ENCODE measurements around the gene RIMBP2.
A peak's percentile ranks its signal among the peaks of the same experiment; 100 is the strongest.

The RIMBP2 gene

DNA sequence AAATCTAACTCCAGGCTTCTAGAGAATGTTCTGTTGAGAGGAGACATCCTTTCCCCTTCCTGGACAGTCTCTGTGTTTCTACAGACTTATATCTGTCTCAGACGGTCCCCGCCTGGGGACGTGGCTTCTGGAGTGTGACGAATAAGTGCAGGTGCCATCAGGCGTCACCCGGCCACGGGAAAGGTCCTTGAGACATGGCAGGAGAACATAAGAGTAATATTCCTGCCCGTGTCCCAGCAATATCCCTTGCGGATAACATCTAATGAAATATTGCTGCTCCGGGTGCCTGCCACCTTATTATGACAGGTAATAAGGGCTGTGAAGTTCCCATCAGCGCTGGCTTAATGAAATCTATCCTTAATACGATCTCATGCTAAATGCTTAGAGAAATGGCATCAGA lies 238.8 kb downstream of the RIMBP2 start:
- no peak for DNase-seq

DNA sequence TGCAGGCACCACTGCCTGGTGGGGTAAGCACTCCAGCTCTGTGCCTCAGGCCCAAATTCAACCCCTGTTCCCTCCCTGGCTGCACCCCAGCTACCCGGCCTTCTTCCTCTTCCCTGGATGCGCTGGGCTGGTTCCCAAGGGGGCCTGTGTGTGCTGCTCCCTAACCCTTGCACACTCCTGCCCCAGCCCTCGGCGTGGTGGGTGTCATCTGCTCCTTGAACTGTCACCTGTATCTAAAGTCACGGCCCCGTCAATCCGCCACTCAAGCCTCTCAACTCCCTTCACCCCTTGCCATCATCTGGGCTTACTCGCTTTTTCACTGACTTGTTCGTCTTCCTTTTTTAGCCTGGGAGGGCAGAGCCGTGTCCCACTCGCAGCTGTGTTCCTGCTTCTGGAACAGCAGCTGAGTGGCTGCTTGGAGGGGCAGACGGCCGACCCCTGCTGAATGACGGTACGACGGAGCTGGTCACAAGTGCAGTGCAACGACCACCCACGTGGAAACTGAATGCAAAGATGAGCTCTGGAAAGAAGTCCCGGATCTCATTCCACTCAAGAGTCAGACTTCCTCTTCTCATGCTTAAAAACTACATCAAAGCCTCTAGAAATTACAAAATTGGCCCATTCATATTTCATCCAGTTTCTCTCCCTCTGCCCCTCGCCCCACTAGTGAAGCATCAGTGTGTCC lies 239.5 kb downstream of the RIMBP2 start:
- DNase-seq, result no peak

DNA sequence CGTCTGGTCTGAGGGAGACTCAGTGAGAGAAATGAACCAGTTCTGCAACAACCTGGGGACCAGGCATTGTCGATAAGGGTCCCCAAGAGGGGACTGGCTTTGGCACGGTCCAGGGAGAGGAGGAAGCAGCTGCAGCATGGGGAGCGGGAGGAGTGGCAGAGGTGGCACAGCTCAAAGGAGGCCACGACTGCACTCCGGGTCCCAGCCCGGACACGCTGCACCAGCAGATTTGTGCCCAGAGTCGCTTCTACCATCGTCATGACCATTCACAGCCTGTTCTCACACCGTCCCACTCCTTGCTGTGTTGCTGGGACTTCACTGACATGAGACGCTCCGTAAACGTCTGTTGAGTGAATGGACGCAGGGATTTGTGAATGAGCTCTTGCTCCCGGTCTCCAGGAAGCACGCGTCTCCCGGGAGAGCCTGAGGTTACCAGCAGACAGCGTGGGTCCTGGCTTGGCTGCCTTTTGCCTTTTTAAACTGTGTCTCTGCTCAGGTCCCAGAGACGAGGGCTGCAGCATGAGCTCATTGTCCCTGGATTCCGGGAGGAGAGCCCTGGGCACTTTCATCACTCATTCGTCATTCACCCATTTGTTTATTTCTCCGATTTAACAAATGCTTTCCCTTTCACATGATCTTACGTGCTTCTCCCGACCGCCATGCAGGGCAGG lies 241.4 kb downstream of the RIMBP2 start:
- DNase-seq, result peak; percentile 28

DNA sequence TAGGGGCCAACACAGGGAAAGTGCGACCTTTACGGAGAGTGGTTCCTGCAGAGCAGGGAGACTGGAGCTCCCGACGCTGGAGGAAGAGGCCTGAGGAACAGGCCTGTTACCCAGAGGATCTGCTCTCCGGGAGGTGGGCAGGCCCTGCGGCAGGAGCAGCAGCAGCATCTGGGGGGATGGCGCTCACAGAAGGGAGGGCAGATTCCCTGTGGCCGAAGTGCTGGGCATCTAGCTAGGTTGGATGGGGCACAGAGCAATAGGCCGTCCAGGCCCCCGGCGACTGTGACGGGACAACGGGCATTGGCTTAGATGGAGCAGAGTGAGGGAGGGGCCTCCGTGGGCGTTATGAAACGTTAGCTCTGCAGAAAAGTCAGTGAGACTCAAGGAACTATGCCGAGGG lies 242.8 kb downstream of the RIMBP2 start:
- DNase-seq, result no peak

DNA sequence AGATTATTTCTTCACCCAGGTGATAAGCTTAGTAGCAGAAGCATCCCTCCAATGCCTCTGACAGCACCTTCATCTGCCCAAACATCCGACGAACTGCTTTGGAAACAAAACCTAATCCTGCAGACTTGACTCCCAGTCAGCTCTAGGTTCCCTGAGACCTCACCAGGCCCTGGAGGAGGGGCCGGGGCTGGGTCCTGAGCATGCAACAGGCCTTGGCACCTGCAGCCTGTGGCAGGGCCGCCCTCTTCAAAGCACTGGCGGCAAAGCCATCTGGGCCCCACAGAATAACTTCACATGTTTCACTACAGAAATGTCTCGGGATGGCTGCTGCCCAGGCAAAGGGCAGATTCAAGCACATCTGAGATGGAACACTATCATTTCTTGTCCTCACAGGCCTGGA lies 245.1 kb downstream of the RIMBP2 start:
- DNase-seq, result no peak

DNA sequence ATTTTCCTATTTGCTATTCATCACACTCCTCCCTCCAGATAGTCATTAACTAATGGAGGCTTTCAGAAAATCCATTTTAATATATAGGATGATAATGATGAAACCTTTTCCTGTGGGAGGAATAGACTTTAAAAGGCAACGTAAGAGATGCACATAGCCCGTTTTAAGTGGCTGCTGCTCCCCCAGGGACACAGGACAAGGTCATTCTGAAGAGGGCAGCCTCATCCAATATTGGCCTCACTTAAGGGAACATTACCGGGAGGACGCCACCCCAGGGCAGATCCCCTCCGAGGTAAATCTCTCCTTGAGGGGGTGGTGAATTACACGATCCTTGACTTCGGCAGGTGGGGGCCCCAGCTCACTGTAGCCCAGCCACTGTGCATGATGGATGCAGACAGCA lies 246.5 kb downstream of the RIMBP2 start:
- DNase-seq, result no peak

DNA sequence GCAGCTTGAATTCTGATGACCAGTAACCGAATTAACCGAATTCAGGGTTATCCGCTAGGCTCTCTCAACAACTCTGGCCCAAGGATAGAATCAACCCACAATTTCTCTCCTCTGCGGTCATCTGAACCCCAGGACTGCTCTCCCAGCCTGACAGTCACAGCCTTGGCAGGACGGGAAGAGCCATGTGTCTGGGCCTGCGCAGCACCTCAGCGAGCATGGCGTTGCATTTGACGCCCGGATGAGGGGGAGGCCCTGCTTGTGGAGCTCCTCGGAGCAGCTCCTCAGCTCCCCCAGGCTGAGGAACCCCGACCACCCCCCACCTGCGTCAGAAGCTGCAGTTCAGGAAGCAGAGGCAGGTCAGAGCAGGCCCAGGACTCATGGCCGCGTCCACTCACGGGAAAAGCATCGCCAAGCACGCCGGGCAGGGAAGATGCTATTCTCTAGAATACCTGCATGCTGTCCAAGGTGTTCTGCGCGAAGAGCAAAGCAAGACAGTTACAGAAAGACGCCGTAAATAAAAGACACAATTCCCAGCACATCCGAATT lies 247.3 kb downstream of the RIMBP2 start:
- no peak for DNase-seq

DNA sequence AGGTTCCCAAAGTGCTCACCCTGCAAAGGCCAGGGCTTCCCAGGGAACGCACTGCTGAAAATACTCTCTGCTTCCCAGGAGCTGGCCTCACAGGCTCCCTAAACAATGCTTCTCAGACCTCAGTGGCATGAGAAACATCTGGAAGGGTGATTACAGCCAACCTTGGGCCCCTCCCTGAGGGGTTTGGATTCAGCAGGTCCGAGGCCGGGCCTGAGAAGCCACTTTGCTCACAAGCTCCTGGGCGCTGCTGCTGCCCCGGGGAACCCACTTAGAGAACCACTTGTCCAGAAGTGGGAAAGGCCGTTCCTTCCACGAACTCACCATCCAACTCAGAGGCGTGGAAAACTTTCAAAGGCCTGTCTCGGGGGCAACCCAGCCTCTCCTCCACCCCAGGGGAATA lies 247.9 kb downstream of the RIMBP2 start:
- no peak for DNase-seq

DNA sequence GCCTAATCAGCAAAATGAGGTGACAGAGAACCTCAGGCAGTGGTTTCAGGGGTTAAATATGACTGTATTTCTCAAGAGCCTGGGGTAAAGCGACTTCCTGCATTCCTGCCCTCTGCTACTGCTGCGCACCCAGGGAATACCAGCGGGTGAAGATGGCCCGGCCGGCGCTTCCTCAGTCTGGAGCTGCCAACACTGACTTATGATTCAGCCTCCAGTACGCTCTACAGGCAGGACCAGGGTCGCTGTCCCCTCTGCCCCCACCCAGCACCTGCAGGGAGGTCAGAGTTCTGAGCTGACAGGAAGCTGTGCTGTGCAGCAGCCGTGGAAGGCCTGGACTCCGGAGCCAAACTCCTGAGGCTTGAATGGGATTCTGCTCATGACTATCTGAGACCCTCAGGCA lies 250.5 kb downstream of the RIMBP2 start:
- DNase-seq, result no peak

DNA sequence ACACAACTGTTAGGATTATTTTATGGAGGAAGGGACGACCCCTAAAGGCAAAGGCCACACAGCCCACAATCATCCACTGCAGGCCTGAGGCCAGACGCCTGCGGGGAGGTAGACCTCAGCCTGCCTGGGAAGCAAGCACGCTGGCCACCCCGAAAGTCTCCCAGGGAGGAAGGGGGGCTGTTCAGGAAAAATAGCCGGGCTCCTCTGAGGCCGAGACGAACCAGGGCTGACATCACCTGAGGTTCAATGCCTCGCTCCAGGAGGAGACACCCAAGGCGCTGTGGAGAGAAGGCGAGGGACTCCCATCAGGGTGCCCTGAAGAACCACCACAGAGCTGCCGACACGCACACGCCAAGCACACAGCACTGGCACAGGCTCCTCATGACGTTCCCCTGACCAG lies 251.1 kb downstream of the RIMBP2 start:
- DNase-seq, result no peak

DNA sequence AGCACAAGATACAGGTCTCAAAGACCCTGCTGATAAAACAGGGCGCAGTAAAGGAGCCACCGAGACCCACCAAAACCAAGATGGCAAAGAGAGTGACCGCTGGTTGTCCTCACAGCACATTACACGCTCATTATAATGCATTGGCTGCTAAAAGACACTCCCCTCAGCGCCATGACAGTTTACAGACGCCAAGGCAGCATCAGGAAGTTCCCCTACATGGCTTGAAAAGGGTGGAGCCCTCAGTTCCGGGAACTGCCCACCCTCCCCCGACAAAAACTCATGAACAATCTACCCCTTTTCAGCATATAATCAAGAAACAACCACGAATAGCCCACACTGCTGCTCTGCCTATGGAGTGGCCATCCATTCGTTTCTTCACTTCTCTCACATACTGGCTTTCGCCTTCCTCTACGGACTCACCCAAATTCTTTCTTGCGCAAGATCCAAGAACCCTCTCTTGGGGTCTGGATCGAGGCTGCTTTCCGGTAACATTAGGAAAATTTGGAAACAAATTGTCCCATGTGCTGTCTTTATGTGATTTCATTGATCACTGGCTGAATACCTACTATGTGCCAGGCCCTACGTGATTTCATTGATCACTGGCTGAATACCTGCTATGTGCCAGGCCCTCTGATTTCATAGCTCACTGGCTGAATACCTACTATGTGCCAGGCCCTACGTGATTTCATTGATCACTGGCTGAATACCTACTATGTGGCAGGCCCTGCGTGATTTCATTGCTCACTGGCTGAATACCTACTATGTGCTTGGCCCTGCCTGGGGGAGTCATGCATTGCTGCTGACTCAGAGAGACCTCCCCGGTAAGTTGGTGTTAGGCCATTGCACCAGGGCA lies 252.1 kb downstream of the RIMBP2 start:
- no peak for DNase-seq

DNA sequence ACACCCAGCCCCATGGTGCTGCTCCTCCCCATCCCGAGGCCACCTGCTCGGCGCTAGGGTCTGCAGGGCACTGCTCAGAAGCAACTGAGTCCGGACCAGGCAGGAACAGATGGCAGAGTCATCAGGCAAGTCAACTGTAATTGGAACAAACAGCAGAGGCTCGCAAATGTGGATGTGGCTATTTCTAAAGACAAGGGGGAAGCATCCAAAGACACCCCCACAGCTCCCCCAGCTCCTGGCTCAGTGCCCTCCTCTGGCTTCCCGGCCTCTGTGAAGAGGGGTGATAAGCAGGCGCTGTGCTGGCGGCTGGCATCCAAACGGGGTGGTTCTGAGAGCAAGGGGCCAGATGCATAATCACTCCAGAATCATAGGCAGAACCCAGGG lies 252.8 kb downstream of the RIMBP2 start:
- peak; percentile 37 for DNase-seq

DNA sequence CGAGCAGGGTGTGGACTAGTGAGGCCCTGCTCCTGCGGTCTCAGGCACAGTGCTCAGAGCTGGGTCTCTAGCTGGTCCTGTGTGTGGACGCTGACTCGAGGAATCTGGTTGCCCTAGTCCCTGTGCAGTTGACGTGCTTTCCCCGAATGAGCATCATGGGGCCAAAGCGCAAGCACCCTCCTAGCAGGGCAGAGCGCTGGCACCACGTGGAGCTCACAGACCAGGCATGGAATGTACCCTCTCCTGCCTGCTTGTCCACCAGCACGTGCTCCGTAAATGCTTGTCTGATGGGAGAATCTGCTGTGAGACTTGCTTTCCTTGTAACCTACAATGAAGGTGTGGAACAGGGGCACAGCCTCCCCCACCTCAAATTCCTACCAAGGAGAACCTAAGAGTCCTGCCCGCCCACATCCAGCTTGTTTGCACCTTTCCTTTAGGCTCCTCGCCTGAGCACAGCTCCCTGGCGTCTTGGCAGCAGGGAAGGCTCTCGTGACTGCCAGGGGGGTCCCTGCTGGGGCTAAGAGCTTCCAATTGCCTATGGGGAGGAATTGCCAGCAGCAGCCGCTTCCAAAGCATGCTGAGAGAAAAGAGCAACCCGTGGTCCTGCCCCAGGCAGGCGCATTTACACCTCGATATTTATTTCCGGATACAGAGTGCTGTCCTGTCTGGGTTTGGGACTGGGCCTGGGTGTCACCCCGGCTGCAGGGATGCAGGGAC lies 253.4 kb downstream of the RIMBP2 start:
- DNase-seq, result peak; percentile 46

DNA sequence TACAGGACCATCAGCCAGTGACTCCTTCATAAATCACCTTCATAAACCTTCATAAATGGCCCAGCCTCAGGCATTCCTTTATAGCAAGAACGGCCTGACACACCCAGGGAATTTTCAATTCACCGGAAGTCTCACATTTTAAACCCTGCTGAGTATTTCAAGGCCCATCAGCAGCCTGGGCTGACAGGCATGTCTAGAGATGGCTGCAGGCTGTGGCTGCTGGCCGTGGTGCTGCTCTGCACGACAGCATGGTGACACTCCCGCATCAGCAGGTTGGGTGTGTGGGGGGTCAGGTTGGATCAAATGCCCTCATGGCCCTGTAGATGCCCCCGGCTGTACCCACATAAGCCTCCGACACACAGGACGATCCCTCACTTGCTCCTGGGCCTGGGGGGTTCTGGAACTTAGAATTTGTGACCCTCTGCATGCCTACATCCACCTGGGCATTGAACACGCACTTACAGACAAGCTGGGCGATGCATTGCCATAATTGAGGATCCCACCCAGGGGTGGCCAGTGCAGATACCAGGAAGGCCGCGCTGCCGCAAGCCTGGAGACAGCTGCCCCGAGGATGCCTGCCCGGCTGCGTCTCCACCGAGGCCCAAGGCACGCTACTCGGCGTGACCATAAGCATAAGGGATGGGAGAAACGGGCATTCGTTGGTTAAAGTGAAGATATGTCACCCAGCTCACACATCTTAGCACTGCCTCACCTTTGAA lies 254.1 kb downstream of the RIMBP2 start:
- DNase-seq, result no peak

DNA sequence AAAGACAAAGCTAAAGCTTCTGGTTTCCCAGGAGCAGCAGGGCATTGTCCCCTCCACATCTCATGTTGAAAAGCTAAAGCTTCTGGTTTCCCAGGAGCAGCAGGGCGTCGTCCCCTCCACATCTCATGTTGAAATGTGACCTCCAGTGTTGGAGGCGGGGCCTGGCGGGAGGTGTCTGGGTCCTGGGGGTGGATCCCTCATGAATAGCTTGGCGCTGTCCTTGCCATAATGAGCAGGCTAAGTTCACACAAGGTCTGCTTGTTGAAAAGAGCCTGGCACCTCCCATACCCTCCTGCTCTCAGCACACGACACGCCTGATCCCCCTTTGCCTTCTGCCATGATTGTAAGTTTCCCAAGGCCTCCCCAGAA lies 254.7 kb downstream of the RIMBP2 start:
- peak; percentile 8 for DNase-seq

DNA sequence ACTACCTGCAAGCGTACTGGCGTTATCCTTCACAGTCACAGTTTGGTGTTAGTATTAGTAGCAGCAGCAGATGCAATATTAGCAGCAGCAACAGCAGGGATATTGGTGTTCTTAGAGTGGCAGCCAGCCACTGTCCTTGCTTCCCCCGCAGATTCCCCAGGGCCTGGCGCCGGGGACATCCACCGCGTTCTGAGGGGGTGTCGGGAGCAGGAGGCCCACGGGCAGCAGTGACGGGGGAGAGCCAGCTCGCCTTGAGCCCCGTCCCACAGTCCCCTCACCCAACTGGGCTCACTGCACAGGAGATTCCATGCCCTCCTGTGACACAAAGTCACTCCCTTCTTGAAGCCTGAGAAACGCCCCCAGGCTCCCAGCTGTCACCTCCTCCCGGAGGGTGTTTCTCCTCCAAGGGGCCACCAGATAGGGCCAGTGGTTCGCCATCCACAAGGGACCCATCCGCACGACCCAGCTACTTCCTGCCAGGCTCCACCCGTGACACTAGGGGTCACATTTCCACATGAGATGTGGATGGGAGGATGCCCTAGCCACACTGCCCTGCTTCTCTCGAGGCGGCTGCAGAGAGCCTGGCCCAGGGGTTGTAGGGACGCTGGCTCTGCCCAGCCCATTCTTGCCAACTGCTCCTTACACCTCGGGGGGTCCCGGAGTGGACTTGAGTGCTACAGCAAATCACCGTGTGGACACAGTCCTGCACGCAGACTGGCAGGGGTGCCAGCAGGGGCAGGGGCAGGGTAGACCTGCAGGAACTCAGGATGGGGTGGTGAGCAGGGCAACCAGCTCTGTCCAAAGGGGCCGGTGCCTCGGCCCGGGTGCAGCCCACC lies 255.3 kb downstream of the RIMBP2 start:
- no peak for DNase-seq

DNA sequence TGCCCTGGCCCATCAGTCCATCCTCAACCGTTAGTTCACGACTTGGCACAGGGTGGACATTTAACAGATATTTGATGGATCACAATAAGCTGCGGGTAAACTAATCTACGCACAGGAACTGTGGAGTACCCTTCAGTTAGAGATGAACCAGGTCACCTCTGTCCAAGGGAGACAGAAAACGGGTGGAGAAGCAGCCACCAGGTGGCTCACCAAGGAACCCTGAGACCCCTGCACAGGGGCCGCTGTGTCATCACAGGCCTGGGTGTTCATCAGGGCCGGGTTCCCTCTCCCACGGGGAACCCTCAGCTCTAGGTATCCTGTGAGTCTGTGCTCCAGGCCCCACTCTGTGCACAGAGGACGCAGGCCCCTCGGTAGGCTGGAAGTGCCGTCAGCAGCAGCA lies 256.2 kb downstream of the RIMBP2 start:
- no peak for DNase-seq

DNA sequence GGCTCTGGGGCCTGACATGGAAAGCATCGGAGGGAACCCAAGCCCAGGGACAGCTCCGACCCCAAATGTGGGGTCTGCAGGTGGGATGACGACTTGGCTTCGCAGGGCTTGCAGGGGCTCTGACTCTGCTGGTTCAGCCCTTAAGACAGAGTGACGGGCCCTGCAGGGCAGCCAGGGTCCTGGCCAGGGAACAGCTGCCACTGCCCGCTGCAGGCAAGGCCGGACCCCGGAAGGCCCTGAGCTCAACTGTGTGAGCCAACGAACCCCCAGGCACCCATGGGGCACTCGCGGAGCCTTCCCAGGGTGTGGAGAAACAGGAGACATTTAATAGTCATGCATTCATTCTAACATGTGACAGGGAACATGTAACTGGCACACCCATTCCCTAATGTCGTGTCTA lies 257.8 kb downstream of the RIMBP2 start:
- no peak for DNase-seq

DNA sequence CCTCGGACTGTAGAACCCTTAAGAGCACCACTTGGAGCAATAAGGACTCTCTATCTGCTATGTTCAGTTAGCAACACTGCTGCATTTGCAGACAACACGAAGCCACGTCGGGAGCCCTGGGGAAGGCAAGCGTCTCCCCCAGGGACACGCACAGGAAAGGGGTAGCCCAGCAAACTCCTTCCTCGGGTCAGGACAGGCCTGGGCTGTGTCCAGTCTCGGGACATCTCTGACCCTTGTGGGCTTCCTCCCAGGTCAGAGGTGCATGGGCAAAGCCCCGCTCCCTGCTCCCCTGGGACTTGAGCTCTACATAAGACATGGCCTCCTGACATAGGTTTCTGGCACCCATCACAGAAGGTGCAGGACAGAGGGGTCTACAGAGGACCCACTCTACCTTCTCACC lies 258.9 kb downstream of the RIMBP2 start:
- DNase-seq, result peak; percentile 66

DNA sequence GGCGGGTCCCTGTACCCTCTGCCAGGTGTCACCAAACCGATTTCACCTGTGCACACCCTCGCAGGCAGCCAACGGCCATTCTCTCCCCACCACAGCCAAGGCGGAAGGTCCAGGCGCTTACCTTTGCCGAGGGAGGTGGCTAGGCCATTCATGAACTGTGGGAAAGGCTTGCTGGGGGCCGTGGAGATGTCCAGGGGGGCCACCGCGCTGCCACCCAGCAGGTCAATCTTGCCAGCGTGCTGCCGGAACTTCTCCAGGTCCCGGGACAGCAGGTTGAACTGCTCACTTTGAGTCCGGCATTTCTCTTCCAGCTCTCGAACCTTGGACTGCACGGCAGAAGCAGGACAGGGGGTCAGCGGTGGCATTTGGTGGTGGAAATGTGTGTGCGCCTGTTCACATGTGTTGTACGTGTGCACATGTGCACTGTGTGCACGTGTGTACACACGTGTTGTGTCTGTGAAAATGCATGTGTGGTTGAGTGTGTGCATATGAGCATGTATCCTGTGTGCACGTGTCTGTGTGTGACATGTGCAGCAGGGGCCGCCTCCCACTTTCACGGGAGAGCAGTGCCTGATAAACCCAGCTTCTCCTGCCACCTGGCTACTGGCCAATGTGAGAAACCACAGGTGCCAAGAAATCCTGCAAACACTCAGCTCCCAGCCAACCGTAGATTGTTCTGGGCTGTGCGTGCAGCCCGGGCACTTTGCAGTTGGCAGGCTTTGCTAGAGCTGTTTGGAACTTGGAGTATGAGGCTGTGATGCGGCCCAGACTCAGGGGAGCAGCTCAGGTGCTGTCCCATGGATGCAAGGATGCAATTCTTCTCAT lies 259.5 kb downstream of the RIMBP2 start:
- DNase-seq, result peak; percentile 97

DNA sequence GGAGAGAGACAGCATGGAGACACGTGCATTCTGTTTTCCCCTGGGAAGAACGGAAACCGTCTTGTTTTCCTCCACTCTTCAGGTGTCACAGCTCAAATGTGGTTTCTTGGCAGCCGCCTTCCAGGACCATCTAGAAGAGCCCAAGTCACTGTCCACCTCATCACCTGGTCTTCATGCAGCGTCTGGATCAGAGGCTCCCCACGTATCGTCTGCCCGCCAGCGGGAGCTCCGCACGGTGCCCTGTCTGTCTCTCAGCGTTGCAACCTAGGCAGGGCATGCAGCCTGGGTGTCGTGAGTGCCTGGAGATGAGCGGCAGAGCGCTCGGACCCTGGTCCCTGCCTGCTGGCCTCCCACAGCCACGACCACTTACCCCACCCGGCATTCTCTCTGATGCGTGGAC lies 260.9 kb downstream of the RIMBP2 start:
- no peak for DNase-seq

Data from DMS79 treated with DMSO at 0.1 percent for 48 hours (cell line).